HG02588 (cell line): ENCODE results near the gene PPP1R12B.
A peak's percentile ranks its signal among the peaks of the same experiment; 100 is the strongest.
"Not testable (repeated sequence)": the region's sequence is repeated elsewhere in the genome, so short reads cannot be mapped to it uniquely, and the experiment has no call there.

Experiments
- ATAC-seq: cut with Tn5 transposase; IDR thresholded peaks from one replicate; pipeline ENCODE4 v1.9.1; 2021; ENCODE audit warnings: mild to moderate bottlenecking, moderate library complexity; ENCODE audit not compliant: unreplicated experiment

Gene PPP1R12B

DNA sequence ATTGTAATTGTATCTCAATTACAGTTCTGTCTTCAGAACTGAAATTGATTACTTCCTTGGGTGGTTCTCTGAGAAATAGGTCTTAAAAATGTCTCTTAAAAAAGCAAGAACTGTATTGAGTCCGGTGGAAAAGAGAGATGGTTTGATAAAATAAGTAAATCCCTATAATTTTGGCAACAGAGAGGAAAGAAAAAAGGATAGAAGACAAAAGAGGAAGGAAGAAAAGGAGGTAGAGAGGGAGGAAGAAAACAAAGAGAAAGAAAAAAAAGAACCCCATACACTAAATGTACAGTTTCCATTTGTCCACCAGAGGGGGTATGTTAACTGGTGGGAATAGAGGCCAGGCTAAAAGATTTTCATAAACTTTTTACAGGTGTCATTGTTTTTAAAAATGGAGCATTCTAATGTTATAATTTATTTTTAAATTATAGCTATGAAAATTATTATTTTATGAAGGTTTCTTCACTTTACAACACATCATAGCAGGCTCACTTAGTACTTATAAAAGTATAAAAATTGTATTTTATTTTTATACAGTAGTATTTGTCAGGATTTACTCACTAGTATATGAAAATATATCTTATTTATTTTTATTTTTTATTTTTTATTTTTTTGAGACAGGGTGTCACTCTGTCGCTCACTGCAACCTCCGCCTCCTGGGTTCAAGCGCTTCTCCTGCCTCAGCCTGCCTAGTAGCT lies 4.7 kb upstream of the PPP1R12B start:
- no peak for ATAC-seq

- no peak for ATAC-seq
These were observed 442 bp upstream of the PPP1R12B start for GRCh38 chr1:202348005-202348508.

DNA sequence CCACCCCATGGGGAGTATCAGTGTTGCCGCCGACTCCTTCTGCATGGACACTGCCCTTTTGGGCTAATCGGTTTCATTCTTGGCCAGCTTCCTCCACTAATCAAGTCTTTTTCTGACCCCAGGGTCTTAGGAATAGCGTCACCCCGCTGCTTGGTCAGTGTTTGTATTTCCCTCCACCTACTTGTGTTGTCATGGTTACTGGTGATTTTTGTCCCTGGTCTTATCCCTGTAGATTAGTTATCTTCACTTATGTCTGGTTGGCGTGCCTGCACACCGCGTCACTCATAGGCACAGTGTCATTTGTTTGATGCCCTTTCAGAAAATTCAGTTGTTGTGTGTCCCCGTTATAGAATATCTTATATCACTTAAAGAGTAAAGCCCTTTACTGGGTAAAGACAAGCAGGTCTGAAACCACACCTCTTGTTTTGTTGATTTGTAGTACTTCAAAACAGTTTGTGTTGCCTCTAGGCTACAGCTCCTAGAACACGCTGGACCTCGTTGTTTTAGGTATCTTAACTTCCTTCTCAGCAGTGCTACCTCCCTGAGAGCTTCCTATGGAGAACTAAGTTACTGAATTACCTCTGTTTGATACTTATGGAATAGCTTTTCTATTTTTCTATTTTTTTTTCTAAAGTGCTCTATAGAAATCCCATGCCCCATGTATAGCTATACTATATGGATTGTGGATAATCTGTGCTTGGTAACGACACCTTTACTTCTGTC lies 868 bp downstream of the PPP1R12B start:
- ATAC-seq, result peak; percentile 3

- ATAC-seq, result no peak
These were observed 3.2 kb downstream of the PPP1R12B start for GRCh38 chr1:202351725-202352124.

DNA sequence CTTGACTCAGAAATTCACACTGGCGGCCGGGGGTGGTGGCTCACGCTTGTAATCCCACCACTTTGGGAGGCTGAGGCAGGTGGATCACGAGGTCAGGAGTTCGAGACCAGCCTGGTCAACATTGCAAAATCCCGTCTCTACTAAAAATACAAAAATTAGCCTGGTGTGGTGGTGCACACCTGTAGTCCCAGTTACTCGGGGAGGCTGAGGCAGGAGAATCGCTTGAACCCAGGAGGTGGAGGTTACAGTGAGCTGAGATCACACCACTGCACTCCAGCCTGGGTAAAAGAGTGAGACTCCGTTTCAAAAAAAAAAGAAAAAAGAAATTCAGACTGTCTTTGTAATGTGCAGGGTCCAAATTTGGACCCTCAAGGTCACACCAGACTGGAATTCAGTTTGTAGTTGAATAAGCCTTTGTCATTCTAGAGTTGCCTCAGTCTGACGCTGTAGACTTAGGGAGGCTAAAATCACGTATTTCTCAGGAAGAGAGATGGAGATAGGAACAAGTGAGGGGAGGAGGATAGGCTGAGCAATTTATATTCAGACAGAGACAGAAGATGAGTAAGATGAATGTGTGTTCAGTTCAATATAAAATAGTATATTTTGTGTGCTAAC lies 4.2 kb downstream of the PPP1R12B start:
- not testable (repeated sequence) for ATAC-seq

DNA sequence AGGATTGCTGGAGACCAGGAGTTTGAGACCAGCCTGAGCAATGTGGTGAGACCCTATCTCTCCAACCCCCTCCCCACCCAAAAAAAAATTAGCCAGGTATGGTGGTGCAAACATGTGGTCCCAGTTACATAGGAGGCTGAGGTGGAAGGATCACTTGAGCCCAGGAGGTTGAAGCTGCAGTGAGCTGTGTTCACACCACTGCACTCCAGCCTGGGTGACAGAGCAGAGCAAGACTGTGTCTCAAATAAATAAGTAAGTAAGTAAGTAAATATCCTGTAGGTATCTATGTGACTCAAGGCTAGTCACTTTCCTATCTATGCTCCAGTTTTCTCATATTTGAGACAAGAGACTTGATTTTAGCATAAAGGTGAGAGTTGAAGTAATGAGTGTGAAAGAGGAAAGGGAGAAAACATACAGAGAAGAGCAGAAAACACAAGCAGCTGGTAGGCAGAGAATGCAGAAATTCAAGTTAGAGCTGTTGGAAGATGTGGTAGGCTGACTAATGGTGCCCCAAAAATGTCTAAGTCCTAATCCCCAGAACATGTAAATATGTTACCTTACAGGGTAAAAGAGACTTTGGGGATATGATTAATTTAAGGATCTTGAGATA lies 7.5 kb downstream of the PPP1R12B start:
- ATAC-seq, result no peak

DNA sequence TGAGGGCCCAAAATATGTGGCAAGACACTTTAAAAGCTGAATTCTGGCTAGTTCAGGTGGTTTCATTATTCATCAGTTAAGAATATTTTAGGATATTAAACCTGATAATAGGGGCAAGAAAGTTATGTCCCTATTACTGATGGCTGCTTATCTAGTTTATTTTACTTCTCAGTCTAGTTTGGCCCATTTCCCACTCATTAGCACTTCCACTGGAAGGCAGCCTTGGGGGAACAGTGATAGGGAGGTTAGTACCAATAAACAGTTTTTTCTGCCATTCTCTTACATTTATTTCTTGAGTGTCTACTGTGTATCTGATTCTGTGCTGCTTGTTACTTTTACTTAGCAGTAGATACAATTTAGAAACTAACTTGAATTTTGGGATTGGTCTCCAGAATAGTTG lies 9.0 kb downstream of the PPP1R12B start:
- ATAC-seq, result no peak

DNA sequence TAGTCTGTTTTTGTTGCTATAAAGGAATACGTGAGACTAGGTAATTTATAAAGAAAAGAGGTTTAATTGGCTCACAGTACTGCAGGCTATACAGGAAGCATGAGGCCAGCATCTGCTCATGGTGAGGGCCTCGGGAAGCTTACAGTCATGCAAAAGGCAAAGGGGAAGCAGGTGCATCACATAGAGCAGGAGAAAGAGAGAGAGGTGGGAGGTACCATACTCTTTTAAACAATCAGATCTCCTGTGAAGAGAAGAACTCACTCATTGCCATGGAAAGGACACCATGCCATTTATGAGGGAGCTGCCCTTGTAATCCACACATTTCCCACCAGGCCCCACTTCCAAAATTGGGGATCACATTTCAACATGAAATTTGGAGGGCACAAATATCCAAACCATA lies 12.7 kb downstream of the PPP1R12B start:
- no peak for ATAC-seq

DNA sequence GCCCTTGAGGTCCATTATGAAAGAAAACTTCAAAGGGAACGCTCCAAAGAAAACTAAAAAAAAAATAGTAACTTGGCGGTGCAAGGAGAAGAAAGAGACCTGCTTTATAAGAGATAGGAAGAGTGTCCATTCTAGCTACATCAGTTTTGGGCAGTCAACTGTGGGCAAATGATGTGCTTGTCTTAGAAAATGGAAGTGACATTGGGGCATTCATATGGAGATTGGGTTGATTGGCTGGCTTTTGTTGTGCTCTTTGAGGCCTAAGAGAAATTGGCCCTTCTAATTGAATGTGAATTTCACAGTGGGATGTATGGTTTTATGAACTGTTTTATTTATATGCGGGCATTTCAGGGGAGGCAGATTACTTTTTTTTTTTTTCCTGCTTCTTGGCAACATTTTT lies 13.2 kb downstream of the PPP1R12B start:
- ATAC-seq, result no peak

- no peak for ATAC-seq
These were observed 13.7 kb downstream of the PPP1R12B start for GRCh38 chr1:202362212-202362611.

GRCh38 chr1:202365092-202365815 lies 16.8 kb downstream of the PPP1R12B start:
- ATAC-seq, result no peak

DNA sequence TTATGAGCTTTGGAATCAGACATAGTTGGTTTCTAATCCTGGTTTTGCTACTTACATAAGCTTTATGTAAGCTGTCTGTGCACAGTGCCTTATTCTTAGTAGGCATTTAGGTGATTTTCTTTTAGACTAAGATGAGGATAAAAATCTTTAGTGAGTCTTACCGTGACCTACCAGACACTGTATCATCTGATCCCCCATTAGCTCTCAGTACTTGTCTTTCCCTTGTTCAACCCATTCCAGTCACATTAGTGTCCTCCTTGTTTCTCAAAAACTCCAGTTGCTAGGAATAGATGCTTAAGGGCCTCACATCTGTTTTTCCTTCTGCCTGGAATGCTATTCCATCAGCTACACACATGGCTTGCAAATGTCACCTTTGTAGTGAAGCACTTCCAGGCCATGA lies 18.8 kb downstream of the PPP1R12B start:
- ATAC-seq, result no peak

DNA sequence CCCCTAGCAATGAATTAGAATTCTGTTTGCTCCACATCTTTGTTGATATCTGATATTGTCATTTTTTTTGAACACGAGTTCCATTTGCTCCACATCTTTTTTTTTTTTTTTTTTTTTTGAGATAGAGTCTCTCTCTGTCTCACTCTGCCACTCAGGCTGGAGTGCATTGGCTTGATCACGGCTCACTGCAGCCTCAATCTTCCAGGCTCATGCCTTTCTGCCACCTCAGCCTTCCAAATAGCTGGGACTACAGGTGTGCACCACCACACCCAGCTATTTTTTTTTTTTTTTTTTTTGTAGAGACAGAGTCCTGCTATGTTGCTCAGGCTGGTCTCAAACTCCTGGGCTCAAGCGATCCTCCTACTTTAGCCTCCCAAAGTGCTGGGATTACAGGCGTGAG lies 22.4 kb downstream of the PPP1R12B start:
- not testable (repeated sequence) for ATAC-seq

DNA sequence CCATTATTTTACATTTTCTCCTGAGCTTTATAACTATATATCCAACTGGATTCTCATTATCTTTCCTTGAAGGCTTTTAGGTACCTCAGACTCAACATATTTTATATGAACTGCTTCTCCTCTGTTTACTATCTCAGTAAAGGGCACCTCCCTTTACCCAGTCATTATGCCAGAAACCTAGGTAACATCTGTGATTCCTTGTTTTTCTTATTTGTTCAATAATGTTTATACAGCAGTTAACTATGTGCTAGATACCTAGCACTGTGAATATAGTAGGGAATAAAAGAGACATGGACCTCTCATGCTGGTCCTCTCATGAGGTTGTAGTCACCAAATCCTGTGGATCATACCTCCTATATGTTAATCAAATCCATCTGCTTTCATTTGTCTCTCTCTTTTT lies 25.6 kb downstream of the PPP1R12B start:
- no peak for ATAC-seq

DNA sequence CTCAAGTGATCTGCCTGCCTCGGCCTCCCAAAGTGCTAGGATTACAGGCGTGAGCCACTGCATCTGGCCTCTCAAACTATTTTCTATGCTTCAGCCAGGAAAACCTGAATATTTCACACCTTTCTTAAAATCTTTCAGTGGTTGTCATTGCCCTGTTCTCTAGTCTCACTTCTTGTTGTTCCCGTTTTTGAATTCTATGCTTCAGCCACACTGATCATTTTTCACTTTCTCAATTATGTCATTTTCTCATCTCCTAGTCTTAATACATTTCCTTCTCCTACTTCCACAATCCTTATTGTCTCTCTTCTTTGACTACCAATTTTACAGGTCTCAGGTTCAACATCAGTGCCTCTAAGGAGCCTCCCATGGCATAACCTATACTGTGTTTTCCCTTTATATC lies 26.7 kb downstream of the PPP1R12B start:
- ATAC-seq, result not testable (repeated sequence)

DNA sequence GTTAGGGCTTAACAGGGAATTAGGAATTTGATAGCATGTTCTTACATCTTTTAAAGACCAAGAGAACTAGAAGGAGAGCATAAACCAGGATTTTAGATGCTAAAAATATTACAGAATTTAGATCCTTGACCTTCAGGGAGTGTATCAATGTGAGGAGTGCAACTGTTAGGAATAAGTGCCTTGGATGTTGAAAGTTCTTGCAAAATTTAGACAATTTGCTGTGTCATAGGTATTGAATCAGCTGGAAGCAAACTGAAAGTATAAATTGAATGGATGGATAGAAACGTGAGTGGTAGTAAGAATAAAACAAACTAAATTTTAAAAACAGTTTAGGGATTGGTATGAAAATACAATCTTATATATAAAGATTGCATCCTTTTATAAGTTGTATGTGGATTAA lies 27.7 kb downstream of the PPP1R12B start:
- no peak for ATAC-seq

DNA sequence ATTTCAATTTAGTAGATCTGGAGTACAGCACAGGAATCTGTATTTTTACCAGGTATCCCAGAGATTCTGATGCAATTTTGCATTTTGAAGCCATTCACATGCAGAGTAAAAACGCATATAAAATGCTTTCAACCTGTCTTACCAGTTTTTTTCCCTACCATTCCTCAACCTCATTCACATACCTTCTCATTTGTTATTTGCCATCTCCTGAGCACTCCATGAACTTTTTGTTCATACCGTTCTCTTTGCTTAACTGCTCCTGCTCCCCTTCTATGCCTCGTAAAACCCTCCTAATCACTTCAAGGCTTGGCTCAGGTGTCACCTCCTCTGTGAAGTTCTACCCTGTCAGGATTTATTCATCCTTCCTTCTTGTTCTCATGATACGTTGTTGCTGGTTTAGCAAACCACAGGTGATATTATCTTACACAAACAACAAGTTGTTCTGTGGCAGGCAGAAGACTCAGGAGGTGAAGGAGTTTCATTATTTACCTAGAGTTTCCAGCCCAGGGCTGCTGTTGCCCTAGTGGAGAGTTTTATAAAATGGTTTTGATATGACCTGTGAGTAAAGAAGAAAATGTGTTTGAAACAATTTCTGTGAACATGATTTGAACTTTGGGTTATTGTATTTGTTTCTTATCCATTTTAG lies 31.5 kb downstream of the PPP1R12B start:
- not testable (repeated sequence) for ATAC-seq

DNA sequence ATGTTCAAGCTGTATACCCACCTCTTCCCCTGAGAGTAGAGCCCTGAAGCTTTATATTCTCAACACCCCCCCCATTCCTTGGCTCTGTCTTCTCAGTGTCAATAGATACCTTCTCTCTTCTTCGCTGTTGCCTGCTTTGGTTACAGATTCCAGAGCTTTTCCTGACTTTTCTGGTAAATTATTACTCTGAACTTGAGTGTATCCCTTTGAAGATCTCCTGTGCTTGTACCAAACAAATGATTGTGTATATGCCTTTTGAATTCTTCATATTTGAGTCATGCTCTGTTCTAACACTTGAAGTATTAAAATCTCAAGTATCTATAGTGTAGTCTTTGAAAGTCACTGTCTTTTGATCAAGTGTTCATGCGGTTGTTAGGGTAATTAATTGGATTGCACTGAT lies 32.0 kb downstream of the PPP1R12B start:
- not testable (repeated sequence) for ATAC-seq

- ATAC-seq, result not testable (repeated sequence)
These were observed 33.4 kb downstream of the PPP1R12B start for GRCh38 chr1:202381867-202382266.

- not testable (repeated sequence) for ATAC-seq
These were observed 47.3 kb downstream of the PPP1R12B start for GRCh38 chr1:202395831-202396230.
